Sciatic nerve (tissue), 2 donors: ENCODE data around the gene KRT33B. TPM values are rescaled to one million over a fixed set of nuclear protein-coding genes. Genes with fewer than 3 reads are reported as not detected.

ENCODE experiments used
- ATAC-seq: fragments of 200-7000 bp; cut with Tn5 transposase; one replicate; pipeline ENCODE4 v1.9.1; 2020; ENCODE audit warnings: mild to moderate bottlenecking, moderate library complexity
- DNase-seq: peaks from one replicate; pipeline ENCODE4 v3.0.0-alpha.2; 2020; ENCODE audit warnings: low spot score
- intact Hi-C: fragments of 100-400 bp; cut with DNase I; formaldehyde crosslinking; loops from one replicate; pipeline ENCODE4 v1.14.2; 2022
- total RNA-seq: library from RNA; stranded (reverse); fragmentation: NEBNext Ultra II Directional; extraction: Animal tissue kit (Norgen Biotek cat#: 25700); gene quantifications from one replicate; pipeline ENCODE4 v1.2.1, GENCODE V29; 2021
- donor health status: DM: no; HTN: no; CAD: no.
- donor health status: DM: no; HTN: no; CAD: no.

KRT33B gene
- total RNA-seq, 1 donor from 2014 or later: not detected

DNA sequence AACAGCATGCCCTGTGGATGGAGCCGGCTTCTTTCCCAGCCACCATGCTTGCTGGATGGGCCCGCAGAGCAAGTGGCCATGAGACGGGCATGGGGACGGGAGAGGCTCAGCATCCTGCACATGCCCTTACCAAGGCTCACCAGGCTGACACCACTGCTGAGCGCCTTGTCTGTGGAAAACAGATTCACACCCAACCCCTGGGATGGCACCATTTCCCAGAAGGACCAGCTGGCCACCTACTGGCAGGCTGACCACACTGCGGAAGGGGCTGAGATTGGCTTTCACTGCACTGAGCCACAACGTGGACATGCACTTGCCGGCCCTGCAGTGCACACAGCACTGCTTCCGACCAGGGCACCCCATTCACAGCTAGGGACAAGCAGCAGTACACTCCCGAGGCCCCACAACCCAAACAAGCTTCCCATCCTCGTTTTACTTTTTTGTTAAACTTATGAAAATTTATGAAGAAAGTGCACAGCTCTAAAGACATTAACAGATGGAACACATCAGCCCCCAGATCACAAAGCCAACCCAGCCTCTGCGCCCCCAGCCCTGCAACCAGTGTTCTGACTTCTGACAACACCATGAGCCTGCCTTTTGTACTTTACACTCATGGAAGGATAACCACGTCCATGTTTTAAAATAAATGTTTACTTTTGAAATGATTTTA is 40.2 kb downstream of the KRT33B start:
- DNase-seq (no peak), ATAC-seq (peak; percentile 39)
- intact Hi-C loops: no loop called here

DNA sequence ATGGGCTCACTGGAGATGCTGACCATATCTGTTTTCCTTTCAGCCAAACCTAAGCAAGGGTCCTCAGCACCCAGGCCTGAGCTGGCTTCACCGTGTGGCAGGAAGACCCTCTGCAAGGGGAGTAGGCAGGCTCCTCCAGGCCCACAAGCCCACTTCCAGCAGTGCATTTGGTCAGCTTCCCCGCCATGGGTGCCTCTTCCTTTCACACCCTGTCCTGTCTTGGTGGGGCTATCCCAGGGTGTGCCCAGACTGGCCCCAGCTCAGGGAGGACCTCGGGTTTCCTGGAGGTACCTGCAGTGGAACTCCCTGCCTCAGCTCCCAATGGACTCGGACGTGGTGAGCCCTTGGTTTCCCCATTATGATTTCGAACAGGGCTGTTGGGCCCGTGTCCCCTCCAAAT is 41.4 kb downstream of the KRT33B start:
- ATAC-seq (no peak), DNase-seq (no peak)
- intact Hi-C loops: no loop called here

DNA sequence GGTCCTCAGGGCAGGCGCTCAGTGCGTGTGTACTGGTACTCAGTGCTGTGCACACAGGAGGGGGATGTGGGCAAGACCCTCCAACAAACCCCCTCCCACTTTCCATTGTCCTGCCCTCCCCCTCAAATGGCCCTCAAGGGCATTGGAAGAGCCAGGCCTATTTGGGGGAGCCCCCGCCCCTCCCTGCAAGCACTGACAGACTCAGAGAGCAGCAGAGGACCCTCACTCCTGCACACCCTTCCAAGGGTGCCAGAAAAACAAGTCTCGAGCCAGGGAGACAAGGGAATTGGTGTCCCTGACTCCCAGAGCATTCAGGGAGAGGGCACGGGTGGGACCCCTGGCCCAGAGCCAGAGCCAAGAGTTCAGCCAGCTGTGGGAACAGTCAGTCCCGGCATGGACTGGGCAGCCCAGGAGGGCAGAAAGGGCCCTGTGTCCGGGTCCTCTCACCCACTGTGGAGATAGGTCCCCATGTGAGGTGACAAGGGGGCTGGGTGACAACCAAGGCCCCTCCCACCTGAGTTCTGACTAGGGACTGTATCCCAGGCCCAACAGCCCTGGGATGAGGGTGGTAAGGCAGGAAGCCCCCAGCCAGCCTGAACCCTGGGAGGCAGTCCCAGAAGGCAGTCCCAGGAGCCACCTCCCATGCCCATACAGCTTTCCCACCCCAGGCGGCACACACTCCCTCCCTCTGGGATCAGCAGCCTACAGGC is 42.0 kb downstream of the KRT33B start:
- no peak for DNase-seq
- intact Hi-C loops: no loop called here
- ATAC-seq: no peak

DNA sequence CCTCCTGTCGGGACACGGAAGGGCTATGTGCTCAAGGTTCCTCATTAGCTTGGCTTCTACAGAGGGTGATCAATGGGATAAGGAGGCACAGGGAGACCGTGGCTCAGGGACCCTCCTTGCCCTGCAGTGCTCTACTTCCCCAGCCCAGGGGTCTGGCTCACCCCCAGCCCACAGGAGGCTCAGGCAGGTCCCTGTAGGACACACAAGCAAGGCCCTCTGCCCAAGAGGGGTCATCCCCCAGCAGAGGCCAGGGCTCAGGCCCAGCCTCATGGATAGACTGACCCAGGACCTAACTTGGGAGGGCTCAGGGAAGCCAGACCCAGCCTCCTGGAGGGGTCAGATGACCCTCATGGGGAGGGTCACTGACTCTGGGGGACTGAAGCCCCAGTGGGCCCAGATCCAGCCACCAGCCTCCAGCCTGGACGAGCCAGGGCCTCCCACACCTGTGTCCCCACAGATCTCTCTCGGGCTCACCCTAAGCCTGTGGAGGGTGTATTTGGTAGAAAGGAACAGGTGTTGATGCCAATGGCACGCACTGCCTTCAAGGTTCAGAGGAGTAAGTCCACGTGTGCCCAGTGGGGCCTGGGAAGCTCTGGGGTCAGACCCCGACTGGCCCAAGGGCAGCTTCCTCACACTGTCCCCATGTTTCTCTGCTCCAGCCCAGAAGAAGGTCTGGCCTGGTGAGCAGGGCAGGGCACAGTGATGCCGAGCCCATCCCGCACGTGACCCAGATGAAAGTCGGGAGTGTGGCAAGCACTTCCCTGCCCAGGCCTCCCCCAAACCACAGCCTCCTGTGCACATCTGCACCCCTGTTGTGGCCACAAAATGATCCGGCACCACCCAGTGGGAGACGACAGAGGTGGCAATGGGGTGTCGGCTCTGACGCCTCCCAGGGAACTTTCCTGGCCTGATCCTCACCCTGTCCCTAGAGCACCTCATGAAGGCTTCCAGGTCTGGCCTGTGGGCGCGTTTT is 43.2 kb downstream of the KRT33B start:
- intact Hi-C loops: no loop called here
- ATAC-seq (peak; percentile 23), DNase-seq (no peak)

DNA sequence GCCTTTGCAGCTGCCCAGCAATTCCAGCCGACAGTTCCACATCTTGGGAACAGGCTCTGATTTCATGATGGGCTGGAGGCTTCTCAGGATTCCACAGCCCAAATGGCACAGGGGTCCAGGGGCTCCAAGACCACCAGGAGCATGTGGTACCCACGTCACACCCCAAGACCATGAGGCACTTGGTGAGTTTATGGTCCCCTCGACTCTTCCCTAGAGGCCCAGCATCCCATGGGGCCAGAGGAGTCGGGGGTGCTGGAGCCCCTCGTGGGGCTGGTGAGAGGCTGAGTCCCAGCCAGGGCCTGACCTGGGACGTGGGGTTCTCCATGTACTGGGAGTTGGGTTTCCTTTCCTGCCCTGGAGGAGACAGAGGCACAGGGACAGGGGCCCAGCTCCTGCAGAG is 44.0 kb downstream of the KRT33B start:
- DNase-seq (no peak), ATAC-seq (no peak)
- intact Hi-C loops: no loop called here

DNA sequence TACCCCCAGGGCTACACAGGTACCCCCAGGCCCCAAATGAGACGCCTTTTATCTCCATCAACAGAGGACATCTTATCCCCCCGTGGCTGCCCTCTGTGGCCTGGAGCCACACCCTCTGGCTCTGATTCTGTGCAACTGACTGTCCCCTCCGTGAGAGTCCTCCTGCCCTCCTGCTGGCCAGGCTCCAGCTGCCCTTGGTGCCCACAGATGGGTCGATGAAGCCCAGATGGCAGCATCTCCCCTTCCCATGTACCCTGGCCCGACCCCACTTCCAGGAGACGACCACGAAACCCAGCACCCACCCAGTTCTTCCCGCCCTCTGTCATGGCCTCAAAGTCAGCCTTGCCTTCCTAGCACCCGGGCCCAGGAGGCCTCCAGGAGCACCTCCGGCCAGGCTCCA is 44.5 kb downstream of the KRT33B start:
- DNase-seq: no peak
- intact Hi-C loops: no loop called here
- ATAC-seq: no peak

DNA sequence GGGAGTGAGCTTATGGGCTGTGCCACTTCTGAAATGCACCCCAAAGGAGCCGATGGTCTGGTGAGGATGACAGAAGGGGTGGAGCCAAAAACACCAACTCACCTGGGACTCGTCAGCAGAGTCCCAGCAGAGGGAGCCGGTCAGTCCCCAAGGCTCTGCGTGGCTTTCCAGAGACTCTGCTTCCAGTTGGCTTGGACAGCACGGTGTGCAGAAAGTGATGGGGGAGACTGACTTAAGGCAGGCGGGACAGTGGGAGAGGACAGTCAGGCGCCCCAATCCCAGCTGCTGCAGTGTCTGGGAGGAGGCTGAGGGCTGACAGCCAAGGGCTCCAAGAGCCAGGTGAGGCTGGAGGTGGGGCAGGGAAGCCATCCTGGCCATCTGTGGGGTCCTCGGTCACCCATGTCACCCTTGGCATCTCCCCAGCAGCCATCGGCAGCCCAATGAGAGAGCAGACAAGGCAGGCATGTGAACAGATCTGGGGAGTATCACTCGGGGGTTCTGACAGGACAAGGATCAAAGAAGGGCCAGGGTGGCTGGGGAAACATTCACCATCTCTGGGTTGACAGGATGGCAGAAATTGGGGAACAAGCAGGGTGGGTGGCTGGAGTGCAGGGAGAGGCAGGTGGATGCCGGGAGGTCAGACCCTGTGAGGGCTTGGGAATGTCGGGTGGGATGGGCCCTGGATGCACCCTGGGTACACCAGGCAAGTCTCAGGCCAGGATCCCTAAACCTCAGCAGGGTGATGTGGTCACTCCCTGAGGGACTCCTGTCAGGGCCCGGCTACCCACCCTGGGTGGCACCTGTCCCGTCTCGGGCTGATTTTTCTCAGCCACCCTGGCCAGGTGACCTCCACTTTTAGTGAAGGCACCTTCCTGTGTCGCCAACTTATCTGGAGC is 45.2 kb downstream of the KRT33B start:
- DNase-seq: no peak
- intact Hi-C loops: no loop called here

DNA sequence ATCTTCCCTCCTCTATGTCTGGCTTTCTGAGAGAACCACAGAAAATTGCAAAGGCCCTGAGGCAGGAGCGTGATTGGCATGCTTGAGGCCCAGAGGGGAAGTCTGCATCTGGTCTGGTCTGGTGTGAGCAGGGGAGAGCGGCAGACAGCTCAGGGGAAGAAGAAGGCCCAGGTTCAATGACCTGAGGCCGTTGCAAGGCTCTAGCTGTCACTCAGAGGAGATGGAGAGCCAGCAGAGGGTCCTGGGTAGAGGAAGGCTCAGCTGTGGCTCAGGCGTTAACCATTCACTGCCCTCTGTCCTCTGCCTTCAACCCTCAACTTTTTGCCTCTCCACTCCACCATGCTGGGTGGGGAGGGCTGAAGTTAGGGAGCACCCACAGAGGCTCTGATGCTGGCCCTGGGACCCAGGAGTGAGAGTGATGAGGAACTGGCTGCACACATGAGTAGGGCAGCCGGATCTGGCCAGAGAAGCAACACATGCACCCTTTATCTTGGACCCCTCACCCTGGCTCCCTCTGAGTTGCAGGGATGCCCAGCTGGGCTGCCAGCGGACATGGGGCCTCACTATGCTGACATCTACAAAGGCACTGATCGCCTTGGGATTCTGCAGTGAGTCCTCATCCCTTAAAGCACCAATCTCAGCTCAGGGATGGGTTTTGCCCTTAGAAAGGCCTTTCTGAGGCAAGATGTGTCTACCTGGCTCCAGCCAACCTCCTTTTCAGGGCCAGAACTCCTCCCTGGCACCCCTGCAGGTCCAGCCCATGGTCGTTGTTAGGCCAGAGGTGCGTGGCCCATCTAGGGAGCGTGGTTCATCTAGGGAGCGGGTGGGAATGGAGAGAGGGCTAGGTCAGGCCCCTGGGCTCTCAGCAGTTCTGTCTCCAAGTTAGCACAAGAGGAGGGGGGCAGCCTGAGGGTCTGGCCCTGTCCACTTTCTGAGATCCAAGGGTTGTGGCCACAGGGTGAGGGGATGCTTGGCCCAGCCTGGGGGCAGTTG is 46.4 kb downstream of the KRT33B start:
- DNase-seq: no peak
- no peak for ATAC-seq
- intact Hi-C loops: no loop called here

More for the DNA sequence above, 45.2 kb downstream of the KRT33B start:
- ATAC-seq: no peak

DNA sequence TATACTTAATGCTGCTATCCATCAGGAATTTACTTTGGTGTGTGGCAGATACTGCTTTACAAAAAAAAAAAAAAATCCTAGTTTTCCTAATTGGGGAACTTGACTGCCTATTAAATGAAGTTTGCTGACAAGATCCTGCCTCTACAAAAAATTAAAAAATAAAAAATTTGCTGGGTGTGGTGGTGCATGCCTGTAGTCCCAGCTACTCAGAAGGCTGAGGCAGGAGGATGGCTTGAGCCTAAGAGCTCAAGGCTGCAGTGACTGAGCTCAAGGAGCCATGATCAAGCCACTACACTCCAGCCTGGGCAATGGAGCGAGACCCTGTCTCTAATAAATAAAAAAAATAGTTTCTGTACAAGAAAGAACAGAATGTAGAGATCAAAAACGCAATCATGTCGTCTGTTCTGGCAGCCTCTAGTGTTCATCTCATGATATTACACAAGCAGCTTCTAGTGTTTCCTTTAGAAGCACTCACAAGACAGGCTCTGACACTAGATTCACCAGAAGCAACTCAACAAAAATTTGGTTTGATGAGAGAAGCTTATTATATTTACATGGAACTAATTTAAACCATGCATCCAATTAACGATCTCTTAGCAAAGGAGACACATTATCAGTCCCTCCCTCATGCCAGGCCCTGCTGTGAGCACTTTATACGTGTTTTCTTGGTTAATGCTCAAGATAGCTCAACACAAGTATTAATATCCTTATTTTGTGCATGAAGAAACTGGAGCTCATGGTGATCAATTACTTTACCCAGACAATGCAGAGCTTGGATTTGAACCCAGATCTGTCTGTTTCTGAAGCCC is 47.3 kb downstream of the KRT33B start:
- ATAC-seq: peak; percentile 73
- intact Hi-C loops: no loop called here
- no peak for DNase-seq

DNA sequence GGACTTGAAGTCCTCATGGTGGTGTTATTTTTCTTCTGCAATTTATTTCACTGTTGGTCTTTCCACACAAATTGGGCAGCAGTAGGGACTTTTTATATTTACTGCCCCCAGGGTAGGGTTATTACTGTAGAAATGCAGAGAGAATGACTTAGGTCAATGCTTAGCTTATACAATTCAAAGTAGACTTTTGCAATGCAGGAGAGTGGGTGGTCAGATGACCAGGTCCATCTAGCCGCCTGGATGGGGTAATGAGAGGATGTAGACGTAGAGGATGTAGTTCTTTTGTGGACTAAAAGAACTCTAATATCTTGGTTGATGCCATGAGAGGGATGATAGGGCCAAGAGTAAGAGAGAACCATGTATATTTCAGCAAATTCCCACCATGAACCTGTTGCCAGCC is 51.4 kb downstream of the KRT33B start:
- intact Hi-C loops: no loop called here
- no peak for ATAC-seq
- no peak for DNase-seq

DNA sequence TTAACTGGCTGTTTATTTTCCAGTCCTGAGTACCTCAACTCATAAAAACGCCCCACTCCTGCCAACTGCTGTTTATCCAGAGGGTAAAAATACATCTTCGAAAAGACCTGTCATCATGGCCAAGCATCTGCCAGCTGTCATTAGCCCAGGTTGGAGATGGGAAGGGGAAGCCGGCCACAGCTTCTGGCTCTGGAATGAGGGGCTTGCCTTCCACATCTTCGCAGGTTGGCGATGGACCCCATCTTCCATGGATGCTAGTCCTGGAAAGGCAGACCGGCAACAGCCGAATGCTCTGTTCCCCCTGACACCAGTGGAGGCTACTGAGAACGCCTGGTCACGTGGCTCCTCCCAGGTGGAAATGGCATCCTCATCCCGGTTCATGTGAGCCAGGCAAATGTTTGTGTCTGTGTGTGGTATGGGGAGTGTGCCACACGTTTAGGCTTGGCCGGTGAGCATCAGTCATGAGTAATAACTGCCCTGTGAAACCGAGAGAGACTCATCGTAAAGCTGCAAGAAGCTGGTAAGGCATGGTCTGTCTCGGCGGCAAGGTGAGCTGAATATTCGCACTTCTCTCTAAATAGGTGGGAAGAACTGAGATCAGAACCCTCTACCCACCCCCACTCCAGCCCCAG is 53.7 kb downstream of the KRT33B start:
- ATAC-seq (no peak), DNase-seq (no peak)
- intact Hi-C loops: no loop called here

DNA sequence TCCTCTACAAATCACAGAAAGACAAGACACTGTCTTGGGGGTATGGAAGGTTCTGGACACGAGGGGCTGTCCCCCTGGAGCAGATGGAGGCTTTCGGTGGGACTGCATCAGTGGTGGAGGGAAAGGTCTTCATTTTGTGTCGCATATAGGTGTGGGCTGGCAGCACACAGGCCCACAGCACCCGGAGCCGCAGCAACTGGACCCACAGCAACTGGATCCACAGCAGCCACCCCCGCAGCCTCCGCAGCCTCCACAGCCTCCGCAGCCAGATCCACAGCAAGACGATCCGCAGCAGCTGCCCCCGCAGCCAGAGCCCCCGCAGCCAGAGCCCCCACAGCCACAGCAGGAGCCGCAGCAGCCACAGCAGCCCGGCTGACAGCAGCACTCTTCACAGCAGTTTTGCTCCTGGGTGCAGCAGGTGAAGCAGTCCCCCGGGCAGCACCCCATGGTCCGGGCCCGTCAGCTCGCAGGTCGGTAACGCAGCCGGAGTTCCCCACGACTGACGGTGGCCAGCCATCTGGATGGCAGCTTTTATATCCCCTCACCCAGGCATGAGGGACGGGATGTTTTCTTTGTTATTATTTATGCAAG is 54.3 kb downstream of the KRT33B start, which contains the start of gene KRTAP17-1:
TSS of gene KRTAP17-1 (minus strand) at position 507 of the 591 bp plus-strand sequence. CDS start at position 447, 60 bp downstream.
- intact Hi-C loops: no loop called here
- DNase-seq (no peak), ATAC-seq (no peak)
